ENCODE data around the gene SPAG6.
"Not testable (repeated sequence)": the region's sequence is repeated elsewhere in the genome, so short reads cannot be mapped to it uniquely, and the experiment has no call there.

Gene SPAG6

GRCh38 chr10:22343731-22344130, 1.6 kb upstream of the SPAG6 start:
- no peak for DNase-seq

DNA sequence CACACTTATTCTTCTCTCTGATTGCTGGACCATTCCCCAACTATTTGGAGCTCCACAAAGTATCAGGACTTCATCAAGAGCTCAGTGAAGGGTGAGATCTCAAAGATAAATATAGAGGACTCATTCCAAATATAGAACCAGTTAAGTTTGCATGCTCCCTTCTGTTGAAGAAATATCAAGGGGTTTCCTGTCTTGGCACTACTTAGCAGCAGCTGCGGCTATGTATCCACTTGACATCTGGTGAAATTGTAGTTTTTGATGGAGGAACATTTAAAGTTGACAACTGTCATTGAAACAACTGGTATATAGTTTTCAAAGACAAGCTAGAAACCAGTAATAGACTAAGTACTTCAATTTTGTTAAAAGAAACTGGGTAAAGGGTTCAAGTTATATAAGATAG, 1.0 kb upstream of the SPAG6 start:
- no peak for DNase-seq

DNA sequence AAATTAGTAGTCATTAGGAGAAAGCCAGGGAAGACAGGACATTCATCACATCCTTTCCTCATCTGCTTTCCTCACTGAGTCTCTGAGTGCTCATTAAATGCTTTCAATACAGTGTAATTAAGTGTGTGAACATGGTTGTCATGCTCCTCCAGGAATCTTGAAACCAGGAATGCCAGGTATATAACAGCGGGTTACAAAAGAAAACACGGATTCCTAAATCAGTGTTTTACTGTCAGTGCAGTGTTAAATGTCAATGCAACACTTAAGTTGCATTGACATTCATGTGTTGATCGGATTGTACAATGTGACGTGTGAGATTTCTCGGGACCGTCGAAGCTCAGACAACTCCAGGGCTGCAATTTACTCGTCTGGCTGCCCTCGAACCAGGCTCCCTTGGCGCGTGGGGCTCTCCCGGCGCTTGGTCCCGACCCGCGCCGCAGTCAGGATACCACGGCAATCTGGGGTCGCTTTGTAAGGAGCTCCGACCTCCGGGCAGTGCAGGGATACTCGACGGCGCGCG, 455 bp upstream of the SPAG6 start:
- DNase-seq, result no peak

DNA sequence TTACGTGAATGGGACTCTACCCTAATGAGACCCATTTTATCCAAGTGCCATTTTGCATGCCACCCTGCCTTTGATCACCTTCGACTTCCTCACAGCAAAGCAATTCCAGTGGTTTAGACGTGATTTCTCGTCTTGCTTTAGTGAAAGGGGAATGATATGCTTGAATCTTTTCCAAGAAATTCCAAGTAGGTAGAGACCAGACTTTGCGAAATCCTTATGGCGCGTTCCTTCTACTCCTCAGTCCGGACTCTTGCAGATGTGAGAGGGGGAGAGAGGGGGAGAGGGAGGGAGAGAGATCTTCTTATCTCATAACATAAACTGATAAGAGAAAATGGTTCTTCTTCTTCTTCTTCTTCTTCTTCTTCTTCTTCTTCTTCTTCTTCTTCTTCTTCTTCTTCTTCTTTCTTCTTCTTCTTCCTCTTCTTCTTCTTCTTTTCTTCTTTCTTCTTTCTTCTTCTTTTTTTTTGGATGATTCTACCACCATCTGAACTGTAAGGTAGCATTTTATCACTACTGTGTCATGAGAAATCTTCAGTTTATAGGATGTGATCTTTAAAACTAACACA, 883 bp downstream of the SPAG6 start:
- no peak for DNase-seq

- no peak for DNase-seq
These were observed 4.5 kb downstream of the SPAG6 start for GRCh38 chr10:22349755-22350154.

DNA sequence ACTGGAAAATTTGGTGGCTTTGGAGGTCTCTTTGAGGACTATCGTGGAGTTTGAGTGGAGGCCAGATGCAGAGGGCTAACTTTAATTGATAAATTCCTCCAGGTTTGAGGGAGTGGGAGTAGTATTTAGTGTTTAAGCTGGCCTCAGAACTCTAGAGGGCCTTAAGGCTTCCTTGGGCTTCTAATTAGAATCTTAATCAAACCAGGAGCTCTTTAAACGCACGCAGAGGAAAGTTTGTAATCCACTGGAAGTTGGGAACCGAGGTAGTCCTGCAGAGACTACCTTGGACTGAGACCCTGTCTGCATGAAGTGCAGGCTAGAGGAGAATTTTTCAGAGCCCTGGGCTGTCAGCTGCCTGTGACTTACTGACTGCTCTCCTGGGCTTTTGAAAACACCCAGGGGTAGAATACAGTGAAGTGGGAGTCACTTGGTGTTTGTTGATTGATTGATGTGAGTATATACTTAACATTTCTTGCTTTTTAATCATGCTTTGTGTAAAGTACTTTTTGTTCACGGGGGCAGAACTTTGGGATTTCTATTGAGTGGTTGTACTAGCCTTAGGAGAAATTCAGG, 5.9 kb downstream of the SPAG6 start:
- no peak for DNase-seq

DNA sequence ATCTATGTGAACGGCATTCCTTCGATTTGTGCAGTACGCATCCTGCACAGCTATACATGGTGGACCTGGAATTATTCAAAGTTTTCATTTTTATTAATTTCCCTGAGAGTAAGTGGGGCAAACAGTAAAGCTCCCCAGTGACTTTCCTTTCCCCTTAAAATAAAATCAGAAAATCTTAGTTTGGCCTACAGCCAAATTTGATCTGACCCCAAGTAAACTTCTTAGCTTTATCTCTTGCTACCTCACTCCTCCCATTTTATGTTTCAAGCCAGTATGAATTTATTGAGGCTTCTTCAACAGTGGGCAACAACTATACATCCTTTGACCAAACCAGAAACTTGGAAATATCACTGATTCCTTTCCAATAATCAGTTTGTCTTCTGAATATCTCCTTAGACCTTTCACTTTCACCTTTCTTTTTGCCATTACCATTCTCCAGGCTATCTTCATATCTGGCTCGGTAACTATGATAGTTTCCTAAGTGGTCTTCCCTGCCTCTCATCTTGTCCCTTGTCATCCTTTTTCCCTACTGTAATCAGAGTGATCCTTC, 11.1 kb downstream of the SPAG6 start:
- no peak for DNase-seq

DNA sequence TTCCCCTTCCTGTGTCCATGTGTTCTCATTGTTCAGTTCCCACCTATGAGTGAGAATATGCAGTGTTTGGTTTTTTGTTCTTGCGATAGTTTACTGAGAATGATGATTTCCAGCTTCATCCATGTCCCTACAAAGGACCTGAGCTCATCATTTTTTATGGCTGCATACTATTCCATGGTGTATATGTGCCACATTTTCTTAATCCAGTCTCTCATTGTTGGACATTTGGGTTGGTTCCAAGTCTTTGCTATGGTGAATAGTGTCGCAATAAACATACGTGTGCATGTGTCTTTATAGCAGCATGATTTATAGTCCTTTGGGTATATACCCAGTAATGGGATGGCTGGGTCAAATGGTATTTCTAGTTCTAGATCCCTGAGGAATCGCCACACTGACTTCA, 12.5 kb downstream of the SPAG6 start:
- not testable (repeated sequence) for DNase-seq

DNA sequence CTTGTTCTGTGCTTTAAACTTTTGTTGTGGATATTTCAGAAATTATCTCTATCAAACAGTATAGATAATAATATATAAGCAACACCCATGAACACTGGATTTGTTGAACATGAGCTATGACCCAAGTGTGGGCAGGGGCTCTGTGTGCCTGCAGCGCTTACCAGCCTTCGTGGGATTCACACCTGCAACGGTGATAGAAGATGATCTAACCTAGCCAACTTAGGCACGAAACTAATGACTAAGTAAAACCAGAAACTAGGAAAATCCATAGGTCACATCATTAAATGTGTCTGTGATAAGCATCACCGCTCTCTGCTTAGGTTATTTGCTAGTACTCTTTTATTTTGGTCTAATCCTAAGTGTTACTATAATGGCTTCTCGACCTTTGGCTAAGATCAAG, 18.0 kb downstream of the SPAG6 start:
- DNase-seq, result no peak

GRCh38 chr10:22364407-22365140, 19.3 kb downstream of the SPAG6 start:
- DNase-seq, result no peak

DNA sequence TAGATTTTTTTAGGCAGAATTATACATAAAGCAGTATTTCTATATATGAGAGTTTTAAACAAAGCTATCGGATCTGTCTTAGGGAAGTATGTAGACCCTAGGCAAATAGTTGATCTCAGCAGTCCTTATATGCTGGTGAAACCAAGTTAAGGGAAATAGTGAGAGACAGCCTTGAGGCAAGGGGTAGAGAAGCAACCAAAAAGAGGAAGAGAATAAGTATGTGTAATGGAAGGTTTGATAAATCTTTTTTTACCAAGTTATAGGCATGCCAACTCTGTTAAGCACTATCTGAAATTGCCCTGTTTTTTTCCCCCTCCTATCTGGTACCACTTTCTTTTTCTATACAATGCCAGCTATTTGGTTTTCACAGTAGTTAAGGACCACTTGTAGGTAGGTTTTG, 19.9 kb downstream of the SPAG6 start:
- no peak for DNase-seq

- DNase-seq, result no peak
These were observed 20.5 kb downstream of the SPAG6 start for GRCh38 chr10:22365644-22366434.

- DNase-seq, result no peak
These were observed 21.1 kb downstream of the SPAG6 start for GRCh38 chr10:22366435-22366703.

DNA sequence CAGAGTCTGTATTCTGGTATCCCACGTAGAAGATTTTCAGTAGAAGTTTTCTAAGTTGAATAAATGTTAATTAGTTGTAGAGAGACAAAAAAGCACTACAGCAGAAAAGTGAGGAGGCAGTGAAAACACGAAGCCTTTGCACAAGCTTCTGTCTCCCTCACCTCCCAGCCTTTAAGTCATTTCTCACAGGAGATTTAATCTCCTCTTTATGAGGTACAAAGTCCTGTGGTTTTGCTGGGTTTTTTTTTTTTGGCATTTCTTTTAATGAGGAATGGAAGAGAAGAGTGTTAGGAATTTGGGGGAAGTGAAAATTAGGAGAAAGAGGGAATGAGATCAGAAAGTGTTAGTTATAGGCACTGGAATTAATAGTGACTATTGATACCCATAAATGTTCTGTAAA, 21.5 kb downstream of the SPAG6 start:
- DNase-seq, result no peak

- no peak for DNase-seq
These were observed 22.2 kb downstream of the SPAG6 start for GRCh38 chr10:22367471-22367870.

GRCh38 chr10:22368402-22368801, 23.1 kb downstream of the SPAG6 start:
- no peak for DNase-seq

- DNase-seq, result no peak
These were observed 23.7 kb downstream of the SPAG6 start for GRCh38 chr10:22368981-22369380.

DNA sequence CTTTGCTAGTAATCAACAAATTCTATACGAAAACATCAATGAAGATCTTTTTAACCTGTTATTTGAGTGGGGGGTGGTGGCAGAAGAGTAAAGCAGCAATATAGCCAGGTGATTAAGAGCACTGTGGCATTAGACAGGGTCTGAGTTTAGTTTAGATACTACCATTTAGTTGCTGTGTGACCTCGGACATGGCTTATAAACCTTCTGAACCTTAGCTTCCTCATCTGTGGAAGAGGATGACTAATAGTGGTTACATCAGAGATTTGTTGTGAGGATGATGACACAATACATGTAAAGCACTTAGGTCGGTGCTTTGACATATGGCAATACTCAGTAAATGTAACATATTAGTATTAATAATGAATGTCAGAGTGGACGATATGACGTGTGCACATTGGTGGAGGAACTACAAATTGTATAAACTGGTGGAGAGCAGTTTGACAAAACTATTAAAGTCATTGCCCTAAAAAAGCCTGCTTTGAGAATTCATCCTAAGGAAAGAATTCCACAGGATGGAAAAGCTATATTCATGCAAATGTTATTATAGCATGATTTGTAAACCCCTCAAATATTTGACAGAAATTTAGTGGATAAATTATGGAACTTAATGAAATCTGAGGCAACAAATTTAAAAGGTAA, 24.3 kb downstream of the SPAG6 start:
- DNase-seq, result no peak

DNA sequence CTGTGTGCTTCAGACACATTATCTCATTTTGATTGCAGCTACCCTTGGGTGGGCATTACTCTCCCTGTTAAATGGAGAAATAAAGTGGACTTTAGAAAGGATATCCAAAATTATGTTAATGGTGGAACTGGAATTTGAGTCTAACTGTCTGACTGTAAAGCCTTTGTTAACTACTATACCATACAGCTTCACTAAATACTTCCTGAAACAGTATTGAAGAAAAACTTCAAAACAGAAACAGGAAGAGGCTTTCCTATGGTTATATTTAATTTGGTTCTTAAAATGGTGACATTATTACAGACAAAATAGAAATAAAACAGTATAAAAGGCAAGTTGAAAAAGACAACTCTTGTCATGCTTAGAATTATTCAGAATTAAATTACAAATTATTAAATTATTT, 25.0 kb downstream of the SPAG6 start:
- no peak for DNase-seq

DNA sequence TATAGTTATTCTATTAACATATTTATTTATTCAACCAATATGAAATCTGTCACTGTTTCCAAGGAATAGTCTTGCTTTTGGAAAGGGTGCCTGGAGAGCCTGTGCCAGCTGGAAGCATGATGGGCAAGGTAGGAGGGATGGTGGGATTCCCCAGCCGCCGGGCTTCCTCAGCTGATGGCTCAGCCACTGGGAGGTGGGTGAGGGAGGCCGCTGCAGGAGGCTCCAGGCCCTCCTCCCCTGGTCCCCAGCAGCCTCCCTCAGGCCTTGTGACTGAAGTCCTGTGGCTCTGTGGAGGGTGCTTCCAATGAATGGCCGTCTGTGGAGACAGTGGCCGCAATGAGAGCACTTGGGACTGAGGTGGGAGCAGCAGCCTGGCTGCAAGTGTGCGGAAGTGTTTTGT, 27.0 kb downstream of the SPAG6 start:
- DNase-seq, result no peak

DNA sequence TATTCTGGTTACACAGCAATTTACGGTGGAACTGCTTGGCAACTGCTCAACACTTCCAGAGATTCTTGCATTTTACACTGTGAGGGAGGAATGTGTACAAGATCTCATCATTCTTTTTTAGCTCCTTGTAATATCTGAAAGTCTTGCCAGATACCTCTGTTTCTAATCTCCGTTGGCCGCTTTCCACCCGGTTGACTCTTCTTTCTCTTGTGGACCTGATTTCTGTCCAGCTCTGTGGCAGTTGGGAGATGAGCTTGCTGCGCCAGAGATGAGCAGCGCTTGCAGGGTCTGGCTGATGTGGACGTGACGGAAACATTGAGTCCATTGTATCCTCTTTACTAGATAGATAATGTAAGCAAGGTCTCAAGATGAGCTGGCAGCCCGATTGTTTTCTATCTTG, 27.6 kb downstream of the SPAG6 start:
- no peak for DNase-seq

DNA sequence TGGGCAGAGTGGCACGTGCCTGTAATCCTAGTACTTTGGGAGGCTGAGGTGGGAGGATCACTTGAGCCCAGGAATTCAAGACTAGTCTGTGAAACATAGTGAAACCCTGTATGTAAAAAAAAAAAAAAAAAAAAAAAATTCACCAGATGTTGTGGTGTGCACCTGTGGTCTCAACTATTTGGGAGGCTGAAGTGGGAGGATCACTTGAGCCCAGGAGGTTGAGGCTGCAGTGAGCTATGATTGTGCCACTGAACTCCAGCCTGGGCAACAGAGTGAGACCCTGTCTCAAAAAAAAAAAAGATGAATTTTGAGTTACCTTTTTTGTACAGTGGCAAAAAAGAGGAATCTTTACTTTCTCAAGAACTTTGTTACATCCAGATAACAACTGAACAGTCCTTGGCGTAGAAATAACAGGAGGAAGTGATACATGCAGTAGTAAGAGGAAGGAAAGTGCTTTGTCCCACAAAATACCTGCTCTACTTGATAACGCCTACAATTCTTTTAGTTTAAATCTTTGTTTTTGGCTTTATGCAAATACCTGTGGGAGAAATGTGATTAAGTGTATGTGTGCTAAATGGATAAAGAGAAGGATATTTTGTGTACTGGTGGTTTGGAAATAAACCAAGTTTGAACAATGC, 29.3 kb downstream of the SPAG6 start:
- DNase-seq, result no peak

DNA sequence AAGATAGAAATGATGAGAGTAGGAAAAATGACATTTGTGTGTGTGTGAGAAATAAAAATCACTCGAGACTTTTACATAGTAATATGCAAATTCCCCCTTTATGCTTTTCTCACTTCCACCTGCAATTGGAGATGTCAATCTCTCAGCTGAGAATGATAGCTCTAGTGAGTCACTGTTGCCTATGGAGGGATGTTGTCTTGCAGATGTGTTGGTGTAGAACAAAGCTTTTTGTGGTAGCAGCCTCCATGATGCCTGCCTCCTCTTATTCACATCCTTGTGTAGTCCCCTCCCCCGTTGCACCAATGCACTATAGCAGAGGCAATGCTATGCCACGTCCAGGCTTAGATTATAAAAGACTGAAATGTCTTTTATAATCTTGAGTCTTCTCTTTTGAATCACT, 33.8 kb downstream of the SPAG6 start:
- no peak for DNase-seq

All from NCI-H1436 treated with DMSO at 0.1 percent for 48 hours (cell line).